Calu3 (cell line): ENCODE results near the gene SFXN1. TPM values are rescaled to one million over a fixed set of nuclear protein-coding genes. Genes with fewer than 3 reads are reported as not detected.

Source experiments
- BruUV-seq: library from RNA; stranded (reverse); fragments of 400-500 nt; replicated peaks from 2 replicates; lab custom pipeline; 2021; lab: Mats Ljungman, UMichigan
- CTCF ChIA-PET: fragments of 300-600 bp; sonication (Branson Sonifier 250); formaldehyde crosslinking; loops from one replicate; lab custom pipeline; 2022; ENCODE audit warnings: antibody characterized with exemption; lab: Charles Lee
- DNase-seq: peaks from one replicate; pipeline ENCODE4 v3.0.0; 2022
- H3K27ac Mint-ChIP-seq: one replicate; pipeline ENCODE4 v1.8.0; 2022; ENCODE audit warnings: mixed read lengths; ENCODE audit not compliant: unreplicated experiment
- H3K27me3 Mint-ChIP-seq: one replicate; pipeline ENCODE4 v1.8.0; 2022; ENCODE audit warnings: mixed read lengths; ENCODE audit not compliant: unreplicated experiment
- H3K36me3 Mint-ChIP-seq: one replicate; pipeline ENCODE4 v1.8.0; 2022; ENCODE audit warnings: mild to moderate bottlenecking, moderate library complexity, mixed read lengths; ENCODE audit not compliant: insufficient read depth, unreplicated experiment
- H3K4me1 Mint-ChIP-seq: one replicate; pipeline ENCODE4 v1.8.0; 2022; ENCODE audit warnings: mild to moderate bottlenecking, low read depth, mixed read lengths; ENCODE audit not compliant: unreplicated experiment
- H3K4me3 Mint-ChIP-seq: one replicate; pipeline ENCODE4 v1.8.0; 2022; ENCODE audit warnings: mild to moderate bottlenecking, low read depth, moderate library complexity, mixed read lengths; ENCODE audit not compliant: unreplicated experiment
- H3K9me3 Mint-ChIP-seq: one replicate; pipeline ENCODE4 v1.8.0; 2022; ENCODE audit warnings: low read depth, mixed read lengths; ENCODE audit not compliant: unreplicated experiment
- CTCF ChIP-seq: fragments of 200-600 bp; IDR thresholded peaks from one replicate; pipeline ENCODE4 v1.8.0; 2022; ENCODE audit warnings: antibody characterized with exemption; ENCODE audit not compliant: unreplicated experiment
- intact Hi-C: fragments of 100-400 bp; cut with micrococcal nuclease; formaldehyde crosslinking; loops from one replicate; pipeline ENCODE4 v1.10.0; 2022; ENCODE audit not compliant: unreplicated experiment
- total RNA-seq: library from RNA; stranded (reverse); gene quantifications from 2 replicates; pipeline ENCODE4 v1.2.3, GENCODE V29; 2022

The SFXN1 gene
- total RNA-seq, 1 experiment from 2014 or later = 106 TPM

DNA sequence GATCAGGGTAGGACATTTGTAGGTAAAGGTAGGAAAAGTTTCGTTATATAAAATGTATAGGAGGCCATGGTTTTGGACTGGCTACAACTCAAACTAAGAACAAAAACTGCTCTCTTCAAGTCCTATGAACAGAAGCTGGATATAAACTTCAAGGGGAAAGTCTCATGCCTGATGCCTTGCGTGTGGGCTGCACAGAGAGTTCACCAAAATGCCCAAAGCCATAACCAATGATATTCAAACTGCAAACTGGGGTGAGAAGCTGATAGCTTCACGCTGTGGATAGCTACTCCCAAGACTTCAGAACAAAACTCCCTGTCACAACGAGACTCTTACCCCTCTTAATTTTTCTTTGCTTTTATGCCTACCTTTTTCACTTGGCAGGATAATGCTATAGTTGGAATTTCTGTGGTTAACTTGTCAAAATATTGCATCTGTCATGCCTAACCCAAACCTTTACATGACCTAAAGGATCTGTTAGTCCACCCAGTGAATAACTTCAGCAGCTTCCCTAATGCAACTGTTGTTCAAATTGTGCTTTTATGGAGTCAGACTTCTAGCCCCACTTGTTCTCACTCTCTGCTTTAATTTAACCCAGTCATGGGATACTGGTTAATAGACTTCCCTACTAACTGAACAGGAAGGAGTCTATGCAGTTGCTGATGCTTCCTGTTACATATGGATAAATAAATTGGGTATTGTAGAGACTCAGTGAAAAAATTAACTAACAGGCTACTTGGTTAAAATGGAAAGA, 71.9 kb downstream of the SFXN1 start:
- H3K9me3 Mint-ChIP-seq = no peaks in the 10 kb centered on the region
- no peak for TF ChIP-seq CTCF
- no peaks in the 10 kb centered on the region for H3K4me1 Mint-ChIP-seq
- peaks cover 79% of the 10 kb centered on the region for H3K27me3 Mint-ChIP-seq
- H3K27ac Mint-ChIP-seq = no peak overlapping the region
- no TSS peak for BruUV-seq
- H3K36me3 Mint-ChIP-seq = no peaks in the 10 kb centered on the region
- CTCF ChIA-PET = no interaction called here
- intact Hi-C loops = no loop called here
- no peak overlapping the region for H3K4me3 Mint-ChIP-seq
- DNase-seq = no peak

- peaks cover 72% of the 10 kb centered on the region for H3K27me3 Mint-ChIP-seq
- CTCF ChIA-PET = interaction anchor here (0.7 kb wide), 1 partner anchor 177 kb away, joined by 5 read pairs; no protein-coding TSS in a partner anchor
- no peak for DNase-seq
- no peaks in the 10 kb centered on the region for H3K9me3 Mint-ChIP-seq
- H3K36me3 Mint-ChIP-seq = no peaks in the 10 kb centered on the region
- no peak for TF ChIP-seq CTCF
- no peak overlapping the region for H3K4me3 Mint-ChIP-seq
- no peak overlapping the region for H3K27ac Mint-ChIP-seq
- intact Hi-C loops = no loop called here
- no TSS peak for BruUV-seq
- no peaks in the 10 kb centered on the region for H3K4me1 Mint-ChIP-seq
These were observed 72.9 kb downstream of the SFXN1 start for GRCh38 chr5:175551266-175551665.

- Mint-ChIP-seq H3K27ac (no peak overlapping the region), H3K4me3 (no peak overlapping the region), H3K27me3 (peaks cover 46% of the 10 kb centered on the region), H3K4me1 (no peaks in the 10 kb centered on the region), H3K36me3 (no peaks in the 10 kb centered on the region), H3K9me3 (no peaks in the 10 kb centered on the region)
- CTCF ChIA-PET = interaction anchor here (0.6 kb wide), 1 partner anchor 641 kb away, joined by 3 read pairs; no protein-coding TSS in a partner anchor
- intact Hi-C loops = no loop called here
- TF ChIP-seq CTCF = no peak
- DNase-seq = no peak
- no TSS peak for BruUV-seq
These were observed 75.9 kb downstream of the SFXN1 start for GRCh38 chr5:175554296-175554695.

GRCh38 chr5:175555168-175555785, 76.9 kb downstream of the SFXN1 start:
- no peak overlapping the region for H3K27ac Mint-ChIP-seq
- CTCF ChIA-PET = no interaction called here
- TF ChIP-seq CTCF = no peak
- DNase-seq = no peak
- no peaks in the 10 kb centered on the region for H3K9me3 Mint-ChIP-seq
- no peaks in the 10 kb centered on the region for H3K4me1 Mint-ChIP-seq
- intact Hi-C loops = no loop called here
- no peaks in the 10 kb centered on the region for H3K36me3 Mint-ChIP-seq
- H3K4me3 Mint-ChIP-seq = no peak overlapping the region
- no TSS peak for BruUV-seq
- peaks cover 36% of the 10 kb centered on the region for H3K27me3 Mint-ChIP-seq
